Activated T-helper 2 cell treated with anti-CD3 and anti-CD28 coated beads, Interferon-gamma antibody, Interleukin-2, Interleukin-4, amounts not matched to agents 10 μg/mL and 5 μg/mL and 100 μg/mL, durations not matched to agents 14 hours and 24 hours and 36 hours (primary cell): Measurements from ENCODE around the gene MEGF11. TPM values are rescaled to one million over a fixed set of nuclear protein-coding genes. Genes with fewer than 3 reads are reported as not detected.

ENCODE experiments used
- DNase-seq: peaks from one replicate; pipeline ENCODE4 v3.0.0; 2021; ENCODE audit warnings: low spot score
- H3K27ac Mint-ChIP-seq: one replicate; pipeline ENCODE4 v1.8.0; 2021; ENCODE audit warnings: mixed read lengths
- H3K27me3 Mint-ChIP-seq: one replicate; pipeline ENCODE4 v1.8.0; 2021; ENCODE audit warnings: low read depth, mixed read lengths
- H3K36me3 Mint-ChIP-seq: one replicate; pipeline ENCODE4 v1.8.0; 2021; ENCODE audit warnings: low read depth, mixed read lengths
- H3K4me1 Mint-ChIP-seq: one replicate; pipeline ENCODE4 v1.8.0; 2021; ENCODE audit warnings: low read depth, mixed read lengths
- H3K4me3 Mint-ChIP-seq: one replicate; pipeline ENCODE4 v1.8.0; 2021; ENCODE audit warnings: low read depth, mild to moderate bottlenecking, moderate library complexity, mixed read lengths
- H3K9me3 Mint-ChIP-seq: one replicate; pipeline ENCODE4 v1.8.0; 2021; ENCODE audit warnings: mixed read lengths
- intact Hi-C: fragments of 100-400 bp; cut with micrococcal nuclease; formaldehyde crosslinking; loops from one replicate; pipeline ENCODE4 v1.15.1; 2023
- total RNA-seq: library from RNA; stranded (reverse); gene quantifications from 2 replicates; pipeline ENCODE4 v1.2.3, GENCODE V29; 2022

MEGF11 gene
- total RNA-seq, 1 donor from 2014 or later: not detected

DNA sequence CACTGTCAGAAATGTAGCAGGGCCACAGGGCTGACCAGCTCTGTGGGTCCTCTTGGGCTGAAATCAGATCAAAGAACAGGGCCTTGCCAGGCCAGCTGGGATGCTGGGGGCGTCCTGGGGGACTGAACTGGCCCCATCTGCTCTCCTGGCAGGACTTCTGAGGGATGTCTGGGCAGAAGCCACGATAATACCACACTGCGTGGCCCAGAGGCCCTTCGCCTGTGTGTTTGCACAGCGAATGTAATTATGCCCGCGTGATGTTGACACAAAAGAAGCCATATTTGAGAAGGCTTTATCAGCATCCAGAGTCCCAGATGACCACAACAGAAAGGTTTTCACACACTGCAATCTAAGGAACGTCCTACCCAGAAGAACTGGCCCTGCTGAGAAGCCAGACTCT, 210.3 kb downstream of the MEGF11 start:
- no peaks in the 10 kb centered on the region for H3K4me1 Mint-ChIP-seq
- no peak for DNase-seq
- no peak overlapping the region for H3K4me3 Mint-ChIP-seq
- intact Hi-C loops: no loop called here
- H3K27me3 Mint-ChIP-seq: peaks cover 21% of the 10 kb centered on the region
- no peak overlapping the region for H3K27ac Mint-ChIP-seq
- H3K36me3 Mint-ChIP-seq: no peaks in the 10 kb centered on the region
- H3K9me3 Mint-ChIP-seq: no peaks in the 10 kb centered on the region

DNA sequence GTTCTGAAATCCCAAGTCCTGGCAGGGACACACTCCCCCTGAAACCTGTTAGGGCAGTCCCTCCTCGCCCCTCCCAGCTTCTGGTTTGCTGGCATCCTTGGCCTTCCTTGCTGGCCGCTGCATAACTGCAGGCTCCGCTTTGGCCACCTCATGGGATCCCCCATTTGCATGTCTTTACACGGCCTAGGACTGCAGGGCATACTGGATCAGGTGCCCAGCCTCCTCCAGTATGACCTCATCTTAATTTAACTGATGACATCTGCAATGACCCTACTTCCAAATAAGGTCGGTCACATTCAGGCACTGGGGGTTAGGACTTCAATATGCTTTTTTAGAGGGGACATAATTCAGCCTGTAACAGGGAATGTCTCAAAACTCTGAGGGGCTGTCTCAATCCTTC, 210.9 kb downstream of the MEGF11 start:
- DNase-seq: no peak
- H3K27me3 Mint-ChIP-seq: peaks cover 23% of the 10 kb centered on the region
- H3K27ac Mint-ChIP-seq: no peak overlapping the region
- H3K4me3 Mint-ChIP-seq: no peak overlapping the region
- no peaks in the 10 kb centered on the region for H3K9me3 Mint-ChIP-seq
- H3K36me3 Mint-ChIP-seq: no peaks in the 10 kb centered on the region
- H3K4me1 Mint-ChIP-seq: no peaks in the 10 kb centered on the region
- intact Hi-C loops: no loop called here

DNA sequence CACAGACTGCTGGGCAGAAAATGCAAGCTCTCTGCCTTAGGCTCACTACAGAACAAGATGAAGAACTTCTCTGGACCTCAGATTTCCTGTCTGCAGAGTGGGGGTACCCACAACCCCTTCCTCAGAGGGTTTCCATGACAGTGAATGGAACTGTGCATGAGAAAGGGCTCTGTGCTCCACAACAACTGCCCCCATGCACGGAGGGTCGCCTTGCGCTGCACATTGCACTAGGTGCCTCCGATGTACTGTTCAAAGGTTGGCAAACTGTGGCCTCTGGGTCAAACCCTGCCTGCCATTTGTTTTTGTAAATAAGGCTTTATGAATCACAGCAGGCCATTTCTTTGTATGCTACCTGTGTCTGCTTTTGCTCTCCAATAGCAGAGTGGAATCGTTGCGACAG, 212.3 kb downstream of the MEGF11 start:
- Mint-ChIP-seq H3K27me3 (peaks cover 30% of the 10 kb centered on the region), H3K9me3 (no peaks in the 10 kb centered on the region), H3K4me1 (no peaks in the 10 kb centered on the region), H3K36me3 (no peaks in the 10 kb centered on the region), H3K4me3 (no peak overlapping the region), H3K27ac (no peak overlapping the region)
- intact Hi-C loops: no loop called here
- DNase-seq: no peak

GRCh38 chr15:66040211-66040892, 213.2 kb downstream of the MEGF11 start:
- no peaks in the 10 kb centered on the region for H3K4me1 Mint-ChIP-seq
- intact Hi-C loops: no loop called here
- DNase-seq: no peak
- H3K27me3 Mint-ChIP-seq: peaks cover 32% of the 10 kb centered on the region
- no peak overlapping the region for H3K4me3 Mint-ChIP-seq
- H3K9me3 Mint-ChIP-seq: no peaks in the 10 kb centered on the region
- no peak overlapping the region for H3K27ac Mint-ChIP-seq
- no peaks in the 10 kb centered on the region for H3K36me3 Mint-ChIP-seq

DNA sequence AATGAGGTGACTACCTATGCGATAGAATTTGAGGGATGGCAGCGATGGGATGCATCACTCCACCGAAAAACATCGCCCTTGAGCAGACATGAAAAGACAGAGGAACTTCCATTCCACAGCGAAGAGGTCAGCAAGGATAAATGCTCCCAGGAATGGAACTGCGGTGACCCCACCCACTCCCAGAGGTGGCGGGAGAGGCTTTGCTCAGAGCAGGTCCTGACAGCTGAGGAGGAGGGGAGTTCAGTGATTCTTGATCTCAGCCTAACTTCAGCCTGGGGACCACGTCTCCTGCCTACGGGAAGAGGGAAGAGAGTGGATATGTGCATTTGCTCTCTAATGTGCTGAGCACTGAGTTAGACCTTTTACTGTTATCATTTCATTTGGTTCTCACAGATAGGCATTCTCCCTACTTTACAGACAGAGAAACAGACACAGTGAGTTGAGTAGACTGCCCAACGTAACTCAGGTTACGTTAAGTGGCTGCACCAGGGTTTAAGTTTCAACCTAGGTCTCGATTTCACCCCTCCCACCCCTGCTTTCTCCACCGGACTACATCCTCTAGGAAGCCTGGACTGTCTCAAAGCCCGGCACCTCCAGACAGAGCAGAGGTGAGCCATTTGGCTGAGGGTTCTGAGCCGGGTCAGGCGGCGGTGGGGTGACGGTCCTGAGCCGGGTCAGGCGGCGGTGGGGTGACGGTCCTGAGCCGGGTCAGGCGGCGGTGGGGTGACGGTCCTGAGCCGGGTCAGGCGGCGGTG, 214.3 kb downstream of the MEGF11 start:
- intact Hi-C loops: no loop called here
- Mint-ChIP-seq H3K36me3 (no peaks in the 10 kb centered on the region), H3K27ac (no peak overlapping the region), H3K9me3 (no peaks in the 10 kb centered on the region), H3K4me1 (no peaks in the 10 kb centered on the region), H3K27me3 (peaks cover 32% of the 10 kb centered on the region), H3K4me3 (no peak overlapping the region)
- no peak for DNase-seq

- DNase-seq: no peak
- peaks cover 32% of the 10 kb centered on the region for H3K27me3 Mint-ChIP-seq
- H3K36me3 Mint-ChIP-seq: no peaks in the 10 kb centered on the region
- H3K4me1 Mint-ChIP-seq: no peaks in the 10 kb centered on the region
- H3K9me3 Mint-ChIP-seq: no peaks in the 10 kb centered on the region
- no peak overlapping the region for H3K27ac Mint-ChIP-seq
- no peak overlapping the region for H3K4me3 Mint-ChIP-seq
- intact Hi-C loops: no loop called here
Observed at GRCh38 chr15:66038387-66039116, 215.0 kb downstream of the MEGF11 start.

GRCh38 chr15:66036859-66037258, 216.7 kb downstream of the MEGF11 start:
- DNase-seq: no peak
- Mint-ChIP-seq H3K9me3 (no peaks in the 10 kb centered on the region), H3K4me1 (no peaks in the 10 kb centered on the region), H3K27me3 (peaks cover 32% of the 10 kb centered on the region), H3K36me3 (no peaks in the 10 kb centered on the region), H3K27ac (no peak overlapping the region), H3K4me3 (no peak overlapping the region)
- intact Hi-C loops: no loop called here

GRCh38 chr15:66035901-66036300, 217.6 kb downstream of the MEGF11 start:
- H3K27ac Mint-ChIP-seq: no peak overlapping the region
- intact Hi-C loops: no loop called here
- H3K4me1 Mint-ChIP-seq: no peaks in the 10 kb centered on the region
- no peak for DNase-seq
- peaks cover 30% of the 10 kb centered on the region for H3K27me3 Mint-ChIP-seq
- no peak overlapping the region for H3K4me3 Mint-ChIP-seq
- no peaks in the 10 kb centered on the region for H3K36me3 Mint-ChIP-seq
- H3K9me3 Mint-ChIP-seq: no peaks in the 10 kb centered on the region

- Mint-ChIP-seq H3K4me3 (no peak overlapping the region), H3K9me3 (no peaks in the 10 kb centered on the region), H3K36me3 (no peaks in the 10 kb centered on the region), H3K4me1 (no peaks in the 10 kb centered on the region), H3K27ac (no peak overlapping the region), H3K27me3 (peaks cover 22% of the 10 kb centered on the region)
- DNase-seq: no peak
- intact Hi-C loops: no loop called here
Observed at GRCh38 chr15:66033143-66033542, 220.4 kb downstream of the MEGF11 start.

GRCh38 chr15:66032006-66032405, 221.5 kb downstream of the MEGF11 start:
- H3K27ac Mint-ChIP-seq: no peak overlapping the region
- no peaks in the 10 kb centered on the region for H3K4me1 Mint-ChIP-seq
- peaks cover 19% of the 10 kb centered on the region for H3K27me3 Mint-ChIP-seq
- no peak overlapping the region for H3K4me3 Mint-ChIP-seq
- H3K36me3 Mint-ChIP-seq: no peaks in the 10 kb centered on the region
- DNase-seq: no peak
- H3K9me3 Mint-ChIP-seq: no peaks in the 10 kb centered on the region
- intact Hi-C loops: no loop called here

DNA sequence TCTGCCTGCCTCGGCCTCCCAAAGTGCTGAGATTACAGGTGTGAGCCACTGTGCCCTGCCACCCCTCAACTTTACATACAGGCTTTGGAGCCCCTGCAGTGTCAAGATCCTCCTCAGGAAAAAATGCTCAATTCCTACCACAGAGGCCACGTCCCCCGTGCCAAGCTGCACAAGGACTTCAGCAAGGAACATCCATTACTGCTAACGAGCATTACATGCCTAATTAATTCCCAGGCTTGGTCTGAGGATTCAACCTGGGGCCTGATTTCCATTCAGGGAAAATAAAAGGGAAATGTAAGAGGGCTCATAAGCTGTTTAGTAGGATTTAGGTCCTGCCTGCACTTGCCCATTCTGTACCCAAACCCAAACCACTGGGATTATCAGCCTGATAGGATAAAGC, 222.9 kb downstream of the MEGF11 start:
- no peaks in the 10 kb centered on the region for H3K9me3 Mint-ChIP-seq
- H3K36me3 Mint-ChIP-seq: no peaks in the 10 kb centered on the region
- H3K4me1 Mint-ChIP-seq: no peaks in the 10 kb centered on the region
- intact Hi-C loops: no loop called here
- DNase-seq: no peak
- no peak overlapping the region for H3K4me3 Mint-ChIP-seq
- H3K27ac Mint-ChIP-seq: no peak overlapping the region
- peaks cover 12% of the 10 kb centered on the region for H3K27me3 Mint-ChIP-seq

- intact Hi-C loops: no loop called here
- H3K9me3 Mint-ChIP-seq: no peaks in the 10 kb centered on the region
- DNase-seq: no peak
- no peak overlapping the region for H3K4me3 Mint-ChIP-seq
- no peaks in the 10 kb centered on the region for H3K4me1 Mint-ChIP-seq
- no peak overlapping the region for H3K27ac Mint-ChIP-seq
- no peaks in the 10 kb centered on the region for H3K36me3 Mint-ChIP-seq
- peaks cover 18% of the 10 kb centered on the region for H3K27me3 Mint-ChIP-seq
Observed at GRCh38 chr15:66029650-66030049, 223.9 kb downstream of the MEGF11 start.

GRCh38 chr15:66027268-66027805, 226.2 kb downstream of the MEGF11 start:
- intact Hi-C loops: no loop called here
- no peak for DNase-seq
- H3K4me1 Mint-ChIP-seq: no peaks in the 10 kb centered on the region
- H3K9me3 Mint-ChIP-seq: no peaks in the 10 kb centered on the region
- H3K36me3 Mint-ChIP-seq: no peaks in the 10 kb centered on the region
- H3K27me3 Mint-ChIP-seq: peaks cover 22% of the 10 kb centered on the region
- no peak overlapping the region for H3K4me3 Mint-ChIP-seq
- H3K27ac Mint-ChIP-seq: no peak overlapping the region
